Liver (tissue), 9 donors: ENCODE data around the gene FNIP1. TPM values are rescaled to one million over a fixed set of nuclear protein-coding genes. Genes with fewer than 3 reads are reported as not detected.

ENCODE experiments used
- DNase-seq: peaks from one replicate; pipeline ENCODE4 v3.0.0-alpha.2; 2017; ENCODE audit warnings: low spot score
- H3K27ac ChIP-seq, 2 donors: one replicate each; pipeline ENCODE4 v1.7.0; 2013; ENCODE audit warnings: inconsistent platforms in 2 of 2, low read length in 2 of 2, control low read depth in 1 of 2, low read depth in 1 of 2, mild to moderate bottlenecking in 1 of 2
- H3K27me3 ChIP-seq, 4 donors: one replicate each; pipeline versions ENCODE4 v1.6.1 to v1.7.0; 2013; ENCODE audit warnings: low read length in 3 of 4, inconsistent platforms in 1 of 4, mild to moderate bottlenecking in 1 of 4, moderate library complexity in 1 of 4; ENCODE audit not compliant: control insufficient read depth in 4 of 4, insufficient read depth in 4 of 4
- H3K36me3 ChIP-seq, 4 donors: one replicate each; pipeline versions ENCODE4 v1.6.1 to v1.7.0; 2013; ENCODE audit warnings: low read length in 3 of 4, mild to moderate bottlenecking in 3 of 4, low read depth in 1 of 4, moderate library complexity in 1 of 4; ENCODE audit not compliant: control insufficient read depth in 4 of 4, insufficient read depth in 3 of 4
- H3K4me1 ChIP-seq, 4 donors: one replicate each; pipeline versions ENCODE4 v1.6.1 to v1.7.0; 2013; ENCODE audit warnings: low read length in 3 of 4, mild to moderate bottlenecking in 3 of 4, moderate library complexity in 1 of 4; ENCODE audit not compliant: control insufficient read depth in 4 of 4, insufficient read depth in 4 of 4
- H3K4me3 ChIP-seq, 3 donors: one replicate each; pipeline versions ENCODE4 v1.6.1 to v1.7.0; 2013; ENCODE audit warnings: low read length in 3 of 3, control low read depth in 1 of 3, low read depth in 1 of 3, mild to moderate bottlenecking in 1 of 3
- H3K9ac ChIP-seq, 2 donors: one replicate each; pipeline ENCODE4 v1.7.0; 2013; ENCODE audit warnings: low read length in 2 of 2, mild to moderate bottlenecking in 2 of 2, moderate library complexity in 2 of 2, control low read depth in 1 of 2, low read depth in 1 of 2
- H3K9me3 ChIP-seq, 4 donors: one replicate each; pipeline versions ENCODE4 v1.6.1 to v1.7.0; 2013; ENCODE audit warnings: low read length in 3 of 4; ENCODE audit not compliant: control insufficient read depth in 4 of 4
- ATF3 ChIP-seq: IDR thresholded peaks from 2 replicates; pipeline ENCODE4 v1.6.1; 2016; ENCODE audit warnings: antibody characterized with exemption
- CTCF ChIP-seq: fragments of 150-350 bp; IDR thresholded peaks from 2 replicates; pipeline ENCODE4 v1.5.1; 2017; ENCODE audit warnings: improper control_type of control experiment, low read depth, low read length; ENCODE audit not compliant: missing input control
- EGR1 ChIP-seq, 2 donors: IDR thresholded peaks; 2 replicates each; pipeline ENCODE4 v1.6.1; 2016 to 2018; ENCODE audit warnings: antibody characterized with exemption in 2 of 2, low read depth in 2 of 2
- FOXA2 ChIP-seq: IDR thresholded peaks from 2 replicates; pipeline ENCODE4 v1.6.1; 2016; ENCODE audit warnings: antibody characterized with exemption
- GABPA ChIP-seq, 2 donors: IDR thresholded peaks in 1 of 2; conservative IDR thresholded peaks in 1 of 2; 2 replicates each; pipeline ENCODE4 v1.6.1; 2016; ENCODE audit warnings: antibody characterized with exemption in 2 of 2, mild to moderate bottlenecking in 1 of 2, moderate library complexity in 1 of 2
- HNF4A ChIP-seq, 2 donors: conservative IDR thresholded peaks; 2 replicates each; pipeline ENCODE4 v1.6.1; 2016; ENCODE audit warnings: antibody characterized with exemption in 2 of 2, mild to moderate bottlenecking in 2 of 2
- JUND ChIP-seq, 2 donors: IDR thresholded peaks; 2 replicates each; pipeline ENCODE4 v1.6.1; 2016; ENCODE audit warnings: antibody characterized with exemption in 2 of 2
- MAX ChIP-seq: IDR thresholded peaks from 2 replicates; pipeline ENCODE4 v1.6.1; 2016; ENCODE audit warnings: antibody characterized with exemption
- NR2F2 ChIP-seq: IDR thresholded peaks from 2 replicates; pipeline ENCODE4 v1.6.1; 2016; ENCODE audit warnings: antibody characterized with exemption
- RAD21 ChIP-seq, 2 donors: IDR thresholded peaks; 2 replicates each; pipeline ENCODE4 v1.6.1; 2016; ENCODE audit warnings: antibody characterized with exemption in 2 of 2, mild to moderate bottlenecking in 2 of 2
- REST ChIP-seq: IDR thresholded peaks from 2 replicates; pipeline ENCODE4 v1.6.1; 2016; ENCODE audit warnings: antibody characterized with exemption, mild to moderate bottlenecking
- RXRA ChIP-seq, 2 donors: IDR thresholded peaks; 2 replicates each; pipeline ENCODE4 v1.6.1; 2017 to 2018; ENCODE audit warnings: antibody characterized with exemption in 2 of 2, mild to moderate bottlenecking in 1 of 2
- TAF1 ChIP-seq: conservative IDR thresholded peaks from 2 replicates; pipeline ENCODE4 v1.6.1; 2016; ENCODE audit warnings: antibody characterized with exemption, mild to moderate bottlenecking
- ZBTB33 ChIP-seq: IDR thresholded peaks from 2 replicates; pipeline ENCODE4 v1.6.1; 2016; ENCODE audit warnings: antibody characterized with exemption
- WGBS: extraction: QIAGEN DNeasy Blood & Tissue Kit; methylation state at CpG from one replicate; pipeline ENCODE4 v1.1.7; 2013; 5-methylcytosine and 5-hydroxymethylcytosine counted together
- polyA plus RNA-seq, 2 donors: library from polyadenylated mRNA; stranded (reverse) in 1 of 2; unstranded in 1 of 2; fragments of 200-250 nt in 1 of 2; fragments of >200 nt in 1 of 2; fragmentation: Nextera tagmentation in 1 of 2; extraction: Ambion mirVana in 1 of 2; gene quantifications; one replicate each; pipeline versions ENCODE4 v1.2.1 to v1.2.3, GENCODE V29; 2013 to 2015
- total RNA-seq, 2 donors: library from RNA; depleted of rRNA; stranded (reverse); fragments of >200 nt; gene quantifications; one replicate each; pipeline ENCODE4 v1.2.3, GENCODE V29; 2014
- donor health status: healthy.
- donor health status: healthy.
- donor health status: healthy.
- donor health status: healthy.
- donor health status: healthy.

The FNIP1 gene
- total and polyA plus RNA-seq, 4 donors: 3.7 to 34.0 (median 13.8) TPM

- Histone ChIP-seq H3K9ac (no peak overlapping the region), H3K9me3 (no peaks in the 10 kb centered on the region), H3K36me3 (peaks cover 1 to 28% (median 7%) of the 10 kb centered on the region in 4 donors), H3K4me1 (peaks cover 0 to 13% (median 1%) of the 10 kb centered on the region in 4 donors), H3K4me3 (no peak overlapping the region), H3K27ac (peak overlapping the region in 1 of 2 donors; percentile 3), H3K27me3 (no peaks in the 10 kb centered on the region)
- 42% methylated on average over 3 of the region's 3 CpGs for WGBS
- TF ChIP-seq NR2F2: no peak
- peak in 1 of 2 donors; percentile 24 for TF ChIP-seq GABPA (IDR thresholded peaks at IDR 0.05 in 1 of 2, conservative IDR thresholded peaks at IDR 0.05 in 1 of 2)
- peak; percentile 49 for TF ChIP-seq FOXA2
- no peak for TF ChIP-seq TAF1
- peak in 1 of 2 donors; percentile 60 for TF ChIP-seq HNF4A (conservative IDR thresholded peaks at IDR 0.05)
- no peak for TF ChIP-seq ATF3
- peak in 1 of 2 donors; percentile 60 for TF ChIP-seq RXRA (IDR thresholded peaks at IDR 0.05)
- TF ChIP-seq MAX: peak; percentile 38
- peak; percentile 23 for TF ChIP-seq ZBTB33
- no peak for TF ChIP-seq RAD21 (IDR thresholded peaks at IDR 0.05)
- TF ChIP-seq REST: no peak
- peak in 1 of 2 donors; percentile 17 for TF ChIP-seq EGR1 (IDR thresholded peaks at IDR 0.05; ENCODE audit: low read depth in 2 of 2)
- TF ChIP-seq JUND (IDR thresholded peaks at IDR 0.05): peak in 1 of 2 donors; percentile 51
- DNase-seq: no peak
Observed at GRCh38 chr5:131677115-131677514, 119.7 kb downstream of the FNIP1 start.

- no peaks in the 10 kb centered on the region for H3K9me3 ChIP-seq
- H3K36me3 ChIP-seq: peaks cover 1 to 43% (median 11%) of the 10 kb centered on the region in 4 donors
- H3K27ac ChIP-seq: peak overlapping the region in 1 of 2 donors; percentile 23
- no peak for DNase-seq
- no peaks in the 10 kb centered on the region for H3K27me3 ChIP-seq
- TF ChIP-seq RAD21 (IDR thresholded peaks at IDR 0.05): no peak
- no peak for TF ChIP-seq ZBTB33
- TF ChIP-seq EGR1 (IDR thresholded peaks at IDR 0.05; ENCODE audit: low read depth in 2 of 2): no peak
- no peak for TF ChIP-seq MAX
- TF ChIP-seq CTCF: no peak
- TF ChIP-seq REST: no peak
- no peak for TF ChIP-seq NR2F2
- no peak overlapping the region for H3K4me3 ChIP-seq
- peaks cover 0 to 16% (median 3%) of the 10 kb centered on the region in 4 donors for H3K4me1 ChIP-seq
- 80% methylated on average over 6 of the region's 6 CpGs for WGBS
- no peak overlapping the region for H3K9ac ChIP-seq
Observed at GRCh38 chr5:131672776-131673175, 124.0 kb downstream of the FNIP1 start.
